ENCODE measurements around the gene ACTN4.

DNA sequence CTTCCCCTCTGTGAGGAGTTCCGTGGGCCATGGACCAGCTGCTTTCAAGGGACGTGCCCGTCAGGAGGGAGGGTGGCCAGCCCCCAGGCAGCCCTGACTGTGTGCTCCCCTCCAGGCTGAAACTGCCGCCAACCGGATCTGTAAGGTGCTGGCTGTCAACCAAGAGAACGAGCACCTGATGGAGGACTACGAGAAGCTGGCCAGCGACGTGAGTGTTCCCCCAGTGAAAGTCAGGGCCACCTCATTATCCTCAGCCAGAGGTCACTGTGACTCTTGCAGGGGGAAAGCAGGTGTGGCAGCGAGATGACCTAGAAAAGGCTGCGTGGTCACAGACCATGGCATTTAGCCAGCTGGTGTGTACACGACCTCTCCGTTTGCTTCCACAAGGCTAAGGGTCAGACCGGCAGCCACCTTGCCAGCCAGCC, 66.9 kb downstream of the ACTN4 start:
- TF ChIP-seq ZNF219 (CRISPR knock-in tag; IDR thresholded peaks at IDR 0.05; ENCODE audit: borderline replicate concordance) (no peak), CTCF (IDR thresholded peaks at IDR 0.05) (no peak), NFE2L1 (CRISPR knock-in tag; IDR thresholded peaks at IDR 0.05) (no peak), PREB (CRISPR knock-in tag; IDR thresholded peaks at IDR 0.05; ENCODE audit: borderline replicate concordance) (no peak), ZBTB43 (CRISPR knock-in tag; IDR thresholded peaks at IDR 0.05) (no peak), ATF2 (CRISPR knock-in tag; IDR thresholded peaks at IDR 0.05; ENCODE audit: borderline replicate concordance, low read depth) (no peak)
- TF ChIP-seq, protein P1, sequence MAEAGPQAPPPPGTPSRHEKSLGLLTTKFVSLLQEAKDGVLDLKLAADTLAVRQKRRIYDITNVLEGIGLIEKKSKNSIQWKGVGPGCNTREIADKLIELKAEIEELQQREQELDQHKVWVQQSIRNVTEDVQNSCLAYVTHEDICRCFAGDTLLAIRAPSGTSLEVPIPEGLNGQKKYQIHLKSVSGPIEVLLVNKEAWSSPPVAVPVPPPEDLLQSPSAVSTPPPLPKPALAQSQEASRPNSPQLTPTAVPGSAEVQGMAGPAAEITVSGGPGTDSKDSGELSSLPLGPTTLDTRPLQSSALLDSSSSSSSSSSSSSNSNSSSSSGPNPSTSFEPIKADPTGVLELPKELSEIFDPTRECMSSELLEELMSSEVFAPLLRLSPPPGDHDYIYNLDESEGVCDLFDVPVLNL (CRISPR knock-in tag; IDR thresholded peaks at IDR 0.05; ENCODE audit: borderline replicate concordance, low read depth), result no peak
- TF ChIP-seq, protein P2, sequence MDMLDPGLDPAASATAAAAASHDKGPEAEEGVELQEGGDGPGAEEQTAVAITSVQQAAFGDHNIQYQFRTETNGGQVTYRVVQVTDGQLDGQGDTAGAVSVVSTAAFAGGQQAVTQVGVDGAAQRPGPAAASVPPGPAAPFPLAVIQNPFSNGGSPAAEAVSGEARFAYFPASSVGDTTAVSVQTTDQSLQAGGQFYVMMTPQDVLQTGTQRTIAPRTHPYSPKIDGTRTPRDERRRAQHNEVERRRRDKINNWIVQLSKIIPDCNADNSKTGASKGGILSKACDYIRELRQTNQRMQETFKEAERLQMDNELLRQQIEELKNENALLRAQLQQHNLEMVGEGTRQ (CRISPR knock-in tag; IDR thresholded peaks at IDR 0.05), result no peak
